H1 (cell line): ENCODE data around the gene TENT5D. TPM values are rescaled to one million over a fixed set of nuclear protein-coding genes. Genes with fewer than 3 reads are reported as not detected.

Source experiments
- CBX5 ChIP-seq: fragments of 300-800, 300-1000 bp; sonication (generic); IDR thresholded peaks from 2 replicates; pipeline ENCODE4 v1.7.1; 2016; ENCODE audit warnings: antibody characterized with exemption, low read length, low read depth
- CEBPB ChIP-seq: IDR thresholded peaks from 2 replicates; pipeline ENCODE4 v1.6.1; 2012; ENCODE audit warnings: low read depth, low read length
- CHD2 ChIP-seq: IDR thresholded peaks from 2 replicates; pipeline ENCODE4 v1.6.1; 2012; ENCODE audit warnings: low read length, improper control_type of control experiment
- HDAC6 ChIP-seq: IDR thresholded peaks from one replicate; pipeline ENCODE4 v1.7.1; 2012; ENCODE audit warnings: low read depth, mild to moderate bottlenecking, inconsistent platforms, low read length, moderate library complexity
- RFX5 ChIP-seq: IDR thresholded peaks from 2 replicates; pipeline ENCODE4 v1.6.1; 2011; ENCODE audit warnings: low read depth, low read length, improper control_type of control experiment, borderline replicate concordance
- polyA plus RNA-seq, 7 experiments: library from polyadenylated mRNA; depleted of rRNA in 3 of 7; stranded (reverse) in 5 of 7; unstranded in 2 of 7; fragments of >200 nt in 5 of 7; fragments of 200-250 nt in 2 of 7; gene quantifications; 1 replicate in 5 of 7; 2 replicates in 1 of 7; 4 replicates in 1 of 7; pipeline versions ENCODE4 v1.2.1 to v1.2.3, GENCODE V29; 2011 to 2013; ENCODE audit warnings: missing spikeins in 2 of 7, mixed read lengths in 2 of 7
- total RNA-seq: library from RNA; stranded (reverse); fragmentation: NEBNext Ultra II Directional; extraction: Animal tissue kit (Norgen Biotek cat#: 25700); gene quantifications from 2 replicates; pipeline ENCODE4 v1.2.1, GENCODE V29; 2021

Gene TENT5D
- total and polyA plus RNA-seq, 2 of the 8 experiments (the other 6 are each of a cell fraction or from before 2014, with no cell fraction given), result not detected

DNA sequence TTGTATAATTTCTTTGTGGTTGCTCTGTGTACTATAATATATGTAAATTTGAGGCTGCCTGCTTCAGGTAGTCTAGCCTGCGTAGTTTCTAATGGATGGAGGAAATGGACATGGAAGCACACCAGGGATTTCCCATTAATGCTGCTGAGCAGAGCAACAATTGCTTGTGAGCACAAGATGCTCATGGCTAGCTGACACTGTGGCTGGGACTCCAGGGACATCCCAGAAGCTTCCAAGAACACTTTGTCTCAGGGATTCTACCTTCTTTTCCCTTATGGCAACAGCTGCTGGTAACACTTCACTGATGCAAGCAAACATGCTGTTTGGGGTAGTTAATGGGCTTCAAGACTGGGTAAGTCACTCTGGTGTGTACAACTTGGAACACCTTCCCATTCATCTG lies 66.1 kb downstream of the TENT5D start (continued):
- TF ChIP-seq HDAC6 (no peak), CEBPB (no peak), CHD2 (no peak), CBX5 (no peak), RFX5 (no peak)
- TF ChIP-seq, all 59 proteins: peak for 0
